ENCODE results near the gene ETFA.
A peak's percentile ranks its signal among the peaks of the same experiment; 100 is the strongest.

GRCh38 chr15:76340803-76341365 lies 29.6 kb upstream of the ETFA start:
- no peak for TF ChIP-seq CTCF (conservative IDR thresholded peaks at IDR 0.05 in 1 of 2, IDR thresholded peaks at IDR 0.05 in 1 of 2; ENCODE audit: extremely low read depth in 1 of 2, insufficient read depth in 1 of 2, low read depth in 1 of 2, low read length in 2 of 2)
- TF ChIP-seq EZH2 (IDR thresholded peaks at IDR 0.05; ENCODE audit: borderline replicate concordance, low read length), result peak; percentile 97
